Activated T-helper 17 cell treated with anti-CD3 and anti-CD28 coated beads, Interleukin-2, amount 50 U/mL, for 72 hours (primary cell): ENCODE data around the gene GUCA2B. TPM values are rescaled to one million over a fixed set of nuclear protein-coding genes. Genes with fewer than 3 reads are reported as not detected.

Source experiments
- ATAC-seq: fragments of 150-1000 bp; cut with Tn5 transposase; replicated peaks from 2 replicates; pipeline ENCODE4 v1.10.0; 2021; ENCODE audit warnings: mild to moderate bottlenecking, moderate library complexity
- H3K27ac Mint-ChIP-seq: one replicate; pipeline ENCODE4 v1.8.0; 2022; ENCODE audit warnings: mixed read lengths
- H3K27me3 Mint-ChIP-seq: one replicate; pipeline ENCODE4 v1.8.0; 2022; ENCODE audit warnings: mixed read lengths
- H3K36me3 Mint-ChIP-seq: one replicate; pipeline ENCODE4 v1.8.0; 2022; ENCODE audit warnings: low read depth, mild to moderate bottlenecking, mixed read lengths
- H3K4me1 Mint-ChIP-seq: one replicate; pipeline ENCODE4 v1.8.0; 2022; ENCODE audit warnings: mixed read lengths
- H3K4me3 Mint-ChIP-seq: one replicate; pipeline ENCODE4 v1.8.0; 2022; ENCODE audit warnings: mild to moderate bottlenecking, mixed read lengths
- H3K9me3 Mint-ChIP-seq: one replicate; pipeline ENCODE4 v1.8.0; 2022; ENCODE audit warnings: mixed read lengths
- total RNA-seq, 2 donors: library from RNA; stranded (reverse); gene quantifications; one replicate each; pipeline ENCODE4 v1.2.3, GENCODE V29; 2022

Gene GUCA2B
- total RNA-seq, 2 donors from 2014 or later: not detected

- no peaks in the 10 kb centered on the region for H3K27me3 Mint-ChIP-seq
- ATAC-seq: no peak
- H3K4me3 Mint-ChIP-seq: no peak overlapping the region
- no peaks in the 10 kb centered on the region for H3K9me3 Mint-ChIP-seq
- H3K4me1 Mint-ChIP-seq: peaks cover 7% of the 10 kb centered on the region
- H3K27ac Mint-ChIP-seq: peak overlapping the region; percentile 58
- peaks cover 85% of the 10 kb centered on the region for H3K36me3 Mint-ChIP-seq
Measured at GRCh38 chr1:42183210-42183956, 30.2 kb downstream of the GUCA2B start.

GRCh38 chr1:42183957-42184268 is 30.7 kb downstream of the GUCA2B start:
- H3K27me3 Mint-ChIP-seq: no peaks in the 10 kb centered on the region

GRCh38 chr1:42184616-42185015 is 31.4 kb downstream of the GUCA2B start:
- peaks cover 7% of the 10 kb centered on the region for H3K4me1 Mint-ChIP-seq
- H3K4me3 Mint-ChIP-seq: no peak overlapping the region
- H3K9me3 Mint-ChIP-seq: no peaks in the 10 kb centered on the region
- H3K36me3 Mint-ChIP-seq: peaks cover 90% of the 10 kb centered on the region
- no peaks in the 10 kb centered on the region for H3K27me3 Mint-ChIP-seq
- no peak overlapping the region for H3K27ac Mint-ChIP-seq
- no peak for ATAC-seq

More at GRCh38 chr1:42183957-42184268, 30.7 kb downstream of the GUCA2B start:
- ATAC-seq: no peak
- Mint-ChIP-seq H3K36me3 (peaks cover 90% of the 10 kb centered on the region), H3K9me3 (no peaks in the 10 kb centered on the region), H3K27ac (no peak overlapping the region), H3K4me1 (peaks cover 7% of the 10 kb centered on the region), H3K4me3 (no peak overlapping the region)

- H3K9me3 Mint-ChIP-seq: no peaks in the 10 kb centered on the region
- peak overlapping the region; percentile 87 for H3K27ac Mint-ChIP-seq
- ATAC-seq: peak; percentile 83
- H3K27me3 Mint-ChIP-seq: no peaks in the 10 kb centered on the region
- no peak overlapping the region for H3K4me3 Mint-ChIP-seq
- peaks cover 7% of the 10 kb centered on the region for H3K4me1 Mint-ChIP-seq
- H3K36me3 Mint-ChIP-seq: peaks cover 90% of the 10 kb centered on the region
Measured at GRCh38 chr1:42186152-42186551, 32.9 kb downstream of the GUCA2B start.

GRCh38 chr1:42189931-42190853 is 37.0 kb downstream of the GUCA2B start:
- Mint-ChIP-seq H3K9me3 (no peaks in the 10 kb centered on the region), H3K27ac (no peak overlapping the region), H3K36me3 (peaks cover 88% of the 10 kb centered on the region), H3K4me1 (peaks cover 7% of the 10 kb centered on the region), H3K27me3 (no peaks in the 10 kb centered on the region), H3K4me3 (no peak overlapping the region)
- ATAC-seq: no peak

GRCh38 chr1:42191319-42191718 is 38.1 kb downstream of the GUCA2B start:
- Mint-ChIP-seq H3K36me3 (peaks cover 82% of the 10 kb centered on the region), H3K4me1 (peaks cover under 1% of the 10 kb centered on the region)
- ATAC-seq: no peak

DNA sequence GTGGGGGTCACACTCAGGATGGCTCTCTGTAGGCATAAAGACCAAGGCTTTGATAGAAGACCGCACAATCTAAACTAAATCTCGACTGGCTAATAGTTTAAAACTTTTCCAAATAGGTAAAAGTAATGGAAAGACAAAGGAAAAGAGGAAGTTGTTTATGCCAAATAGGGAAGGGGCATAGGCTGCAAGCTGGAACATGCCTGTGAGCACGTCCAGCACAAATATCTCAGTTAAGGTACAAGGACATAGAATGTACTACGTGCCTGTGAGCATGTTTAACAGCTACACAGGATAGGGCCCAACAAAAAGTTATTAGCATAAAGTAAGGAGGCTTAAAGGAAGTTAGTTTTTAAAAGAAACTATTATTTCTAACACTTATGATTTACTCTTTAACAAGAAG is 38.9 kb downstream of the GUCA2B start:
- Mint-ChIP-seq H3K4me1 (no peaks in the 10 kb centered on the region), H3K9me3 (no peaks in the 10 kb centered on the region), H3K27me3 (no peaks in the 10 kb centered on the region), H3K27ac (no peak overlapping the region), H3K36me3 (peaks cover 82% of the 10 kb centered on the region), H3K4me3 (no peak overlapping the region)
- no peak for ATAC-seq

More at GRCh38 chr1:42191319-42191718, 38.1 kb downstream of the GUCA2B start:
- H3K27ac Mint-ChIP-seq: no peak overlapping the region
- no peak overlapping the region for H3K4me3 Mint-ChIP-seq
- no peaks in the 10 kb centered on the region for H3K27me3 Mint-ChIP-seq
- H3K9me3 Mint-ChIP-seq: no peaks in the 10 kb centered on the region

- H3K4me1 Mint-ChIP-seq: no peaks in the 10 kb centered on the region
- no peak overlapping the region for H3K27ac Mint-ChIP-seq
- ATAC-seq: no peak
- no peaks in the 10 kb centered on the region for H3K27me3 Mint-ChIP-seq
- H3K36me3 Mint-ChIP-seq: peaks cover 75% of the 10 kb centered on the region
- no peak overlapping the region for H3K4me3 Mint-ChIP-seq
- no peaks in the 10 kb centered on the region for H3K9me3 Mint-ChIP-seq
Measured at GRCh38 chr1:42195841-42196240, 42.6 kb downstream of the GUCA2B start.

- Mint-ChIP-seq H3K36me3 (peaks cover 82% of the 10 kb centered on the region), H3K27me3 (no peaks in the 10 kb centered on the region), H3K4me3 (no peak overlapping the region), H3K9me3 (peaks cover 5% of the 10 kb centered on the region), H3K27ac (no peak overlapping the region), H3K4me1 (no peaks in the 10 kb centered on the region)
- ATAC-seq: no peak
Measured at GRCh38 chr1:42198251-42198650, 45.0 kb downstream of the GUCA2B start.

DNA sequence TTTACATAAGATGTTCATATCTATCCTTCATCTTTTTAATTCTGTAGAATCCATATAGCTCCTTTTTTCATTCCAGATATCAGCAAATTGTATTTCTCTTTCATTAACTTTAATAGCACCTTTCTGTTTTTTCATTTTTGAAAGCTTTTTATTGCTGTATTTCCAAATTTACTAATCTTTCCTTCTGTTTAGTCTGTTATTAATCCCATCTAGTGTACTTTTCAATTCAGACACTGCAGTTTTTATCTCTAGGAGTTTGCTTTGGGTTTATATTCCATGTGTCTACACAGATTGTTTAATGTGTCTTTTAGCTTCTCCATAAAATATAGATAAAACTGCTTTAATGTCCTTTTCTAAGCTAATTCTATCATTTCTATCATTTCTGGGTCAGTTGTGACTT is 48.8 kb downstream of the GUCA2B start:
- H3K27me3 Mint-ChIP-seq: no peaks in the 10 kb centered on the region

More for the DNA sequence above, 48.8 kb downstream of the GUCA2B start:
- peaks cover 9% of the 10 kb centered on the region for H3K4me1 Mint-ChIP-seq
- H3K9me3 Mint-ChIP-seq: peaks cover 10% of the 10 kb centered on the region
- ATAC-seq: no peak
- H3K4me3 Mint-ChIP-seq: no peak overlapping the region
- peaks cover 90% of the 10 kb centered on the region for H3K36me3 Mint-ChIP-seq
- H3K27ac Mint-ChIP-seq: no peak overlapping the region

Other genes with a start within 250 kb of the GUCA2B start
- 10 to 100 TPM in 1 of 2 donors, 1 to 10 TPM in 1; 8.0 to 27.6 TPM for gene HIVEP3, start 234.5 kb upstream of the GUCA2B start, total RNA-seq
- not detected for gene GUCA2A, start 11.3 kb downstream of the GUCA2B start, total RNA-seq
- gene FOXJ3, start 181.8 kb downstream of the GUCA2B start, total RNA-seq: 10 to 100 TPM; 48.8 to 53.6 TPM
- gene RIMKLA, start 227.4 kb downstream of the GUCA2B start, total RNA-seq: 10 to 100 TPM in 1 of 2 donors, 1 to 10 TPM in 1; 6.4 to 16.3 TPM